ENCODE data around the gene AFM. TPM values are rescaled to one million over a fixed set of nuclear protein-coding genes. Genes with fewer than 3 reads are reported as not detected.

AFM gene
- total RNA-seq, 4 donors from 2014 or later: 0.29 to 0.55 TPM; not detected in 2

DNA sequence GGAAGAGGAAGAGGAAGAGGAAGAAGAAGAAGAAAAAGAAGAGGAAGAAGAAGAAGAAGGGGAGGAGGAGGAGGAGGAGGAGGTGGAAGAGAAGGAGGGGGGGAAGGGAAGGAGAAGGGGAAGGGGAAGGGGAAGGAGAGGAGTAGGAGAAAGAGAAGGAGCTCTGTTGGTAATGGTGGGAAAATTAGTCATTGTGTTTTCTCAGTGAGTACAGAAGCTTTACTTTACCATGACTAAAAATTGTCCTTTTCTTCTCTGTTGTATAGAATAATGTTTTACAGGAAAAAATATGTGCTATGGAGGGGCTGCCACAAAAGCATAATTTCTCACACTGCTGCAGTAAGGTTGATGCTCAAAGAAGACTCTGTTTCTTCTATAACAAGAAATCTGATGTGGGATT is 4.1 kb downstream of the AFM start:
- Histone ChIP-seq H3K27me3 (no peaks in the 10 kb centered on the region), H3K4me1 (no peaks in the 10 kb centered on the region), H3K9me3 (no peaks in the 10 kb centered on the region), H3K4me3 (no peak overlapping the region), H3K27ac (no peak overlapping the region), H3K36me3 (no peaks in the 10 kb centered on the region)
- TF ChIP-seq CTCF (IDR thresholded peaks at IDR 0.05 in 4 of 5, conservative IDR thresholded peaks at IDR 0.05 in 1 of 5) (no peak), POLR2A (IDR thresholded peaks at IDR 0.05) (no peak)
- intact Hi-C loops (cut with DNase I; ENCODE audit: low total_unique reads) (no loop called here), in situ Hi-C loops (cut with MboI; ENCODE audit: low sequenced_read_pairs in 4 of 4) (no loop called here)
- ATAC-seq (no peak), DNase-seq (no peak)

- Histone ChIP-seq H3K27me3 (no peaks in the 10 kb centered on the region), H3K27ac (no peak overlapping the region), H3K9me3 (no peaks in the 10 kb centered on the region), H3K4me1 (no peaks in the 10 kb centered on the region), H3K36me3 (no peaks in the 10 kb centered on the region), H3K4me3 (no peak overlapping the region)
- ATAC-seq (no peak), DNase-seq (no peak)
- in situ Hi-C loops (cut with MboI; ENCODE audit: low sequenced_read_pairs in 4 of 4) (no loop called here), intact Hi-C loops (cut with DNase I; ENCODE audit: low total_unique reads) (no loop called here)
- TF ChIP-seq POLR2A (IDR thresholded peaks at IDR 0.05) (no peak), CTCF (IDR thresholded peaks at IDR 0.05 in 4 of 5, conservative IDR thresholded peaks at IDR 0.05 in 1 of 5) (no peak)
Measured at GRCh38 chr4:73486497-73486896, 5.0 kb downstream of the AFM start.

DNA sequence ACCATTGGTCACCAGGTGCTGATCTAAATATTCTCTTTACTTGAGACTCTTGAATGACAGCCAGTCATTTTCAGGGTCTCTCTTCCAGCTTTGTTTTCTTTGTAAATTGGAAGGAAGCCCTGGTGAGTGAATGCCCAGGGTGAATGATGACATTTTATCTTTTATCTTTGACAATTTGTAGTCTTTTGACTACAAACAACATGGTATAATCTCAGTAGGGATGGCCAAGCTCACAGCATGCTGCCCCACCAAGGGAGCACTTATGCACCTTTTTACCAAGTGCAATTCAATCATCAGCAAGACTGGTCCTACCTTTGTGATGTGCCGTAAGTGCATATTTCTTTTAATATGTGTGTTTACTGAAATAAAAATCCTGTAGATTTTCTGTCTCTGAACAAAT is 5.7 kb downstream of the AFM start:
- no peak for TF ChIP-seq POLR2A (IDR thresholded peaks at IDR 0.05)
- in situ Hi-C loops (cut with MboI; ENCODE audit: low sequenced_read_pairs in 4 of 4) (no loop called here), intact Hi-C loops (cut with DNase I; ENCODE audit: low total_unique reads) (no loop called here)
- H3K36me3 ChIP-seq: no peaks in the 10 kb centered on the region
- H3K4me1 ChIP-seq: no peaks in the 10 kb centered on the region
- H3K27ac ChIP-seq: no peak overlapping the region
- no peak for DNase-seq
- no peaks in the 10 kb centered on the region for H3K27me3 ChIP-seq
- no peaks in the 10 kb centered on the region for H3K9me3 ChIP-seq
- ATAC-seq: no peak
- no peak overlapping the region for H3K4me3 ChIP-seq

DNA sequence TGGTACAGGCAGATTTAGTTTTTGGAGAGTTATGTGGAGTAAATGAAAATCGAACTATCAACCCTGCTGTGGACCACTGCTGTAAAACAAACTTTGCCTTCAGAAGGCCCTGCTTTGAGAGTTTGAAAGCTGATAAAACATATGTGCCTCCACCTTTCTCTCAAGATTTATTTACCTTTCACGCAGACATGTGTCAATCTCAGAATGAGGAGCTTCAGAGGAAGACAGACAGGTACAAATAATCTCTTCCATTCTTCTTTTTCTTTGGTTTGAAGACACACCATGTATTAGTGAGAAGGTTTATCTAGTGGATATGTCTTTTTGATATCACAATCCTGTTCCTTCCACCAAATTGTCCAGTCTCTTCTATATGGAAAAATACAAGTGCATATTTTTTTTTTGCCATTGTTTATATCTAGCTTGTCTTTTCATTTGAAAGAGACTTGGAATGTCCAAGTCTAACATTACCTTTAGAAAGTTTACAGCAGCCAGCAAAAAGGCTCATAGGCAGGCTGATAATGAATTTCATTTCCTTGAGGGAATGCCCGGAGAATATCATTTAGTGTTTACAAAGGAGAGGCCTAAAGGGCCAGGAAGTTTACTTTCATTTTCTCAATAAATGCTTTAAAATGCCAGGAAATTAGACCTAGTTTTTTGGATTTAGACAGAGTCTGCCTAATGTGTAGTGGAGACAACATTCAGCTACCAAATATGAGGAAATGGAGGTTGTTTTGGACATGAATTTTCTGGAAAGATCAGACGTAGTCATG is 18.6 kb downstream of the AFM start:
- DNase-seq: no peak
- Histone ChIP-seq H3K4me1 (no peaks in the 10 kb centered on the region), H3K27ac (no peak overlapping the region), H3K36me3 (no peaks in the 10 kb centered on the region), H3K27me3 (no peaks in the 10 kb centered on the region), H3K9me3 (no peaks in the 10 kb centered on the region), H3K4me3 (peak overlapping the region in 1 of 4 donors; percentile 31)
- TF ChIP-seq CTCF (IDR thresholded peaks at IDR 0.05 in 4 of 5, conservative IDR thresholded peaks at IDR 0.05 in 1 of 5): no peak
- TF ChIP-seq POLR2A (IDR thresholded peaks at IDR 0.05): no peak
- no peak for ATAC-seq
- in situ Hi-C loops (cut with MboI; ENCODE audit: low sequenced_read_pairs in 4 of 4) (no loop called here), intact Hi-C loops (cut with DNase I; ENCODE audit: low total_unique reads) (no loop called here)

DNA sequence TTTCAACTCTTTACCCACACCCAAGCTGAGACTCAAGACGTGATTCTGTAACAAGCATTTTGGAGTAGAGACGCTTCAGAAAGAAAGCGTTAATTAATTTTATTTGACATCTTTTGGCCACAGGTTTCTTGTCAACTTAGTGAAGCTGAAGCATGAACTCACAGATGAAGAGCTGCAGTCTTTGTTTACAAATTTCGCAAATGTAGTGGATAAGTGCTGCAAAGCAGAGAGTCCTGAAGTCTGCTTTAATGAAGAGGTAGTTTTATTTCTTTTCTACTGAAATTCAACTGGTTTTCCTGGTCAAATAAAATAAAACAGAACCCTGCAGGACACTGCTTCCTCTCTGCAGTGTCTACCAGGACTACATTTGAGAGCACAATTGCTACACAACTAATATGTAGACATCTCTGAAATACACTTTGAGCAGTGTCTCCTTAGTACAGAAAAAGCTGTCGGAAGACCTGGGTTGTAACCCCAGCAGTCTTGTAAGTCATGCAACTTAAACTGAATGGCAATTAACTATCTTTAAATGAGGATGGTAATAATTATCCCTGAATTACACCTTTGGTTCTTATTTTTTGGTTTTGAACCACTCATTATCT is 20.2 kb downstream of the AFM start:
- Histone ChIP-seq H3K4me1 (no peaks in the 10 kb centered on the region), H3K27ac (no peak overlapping the region), H3K36me3 (no peaks in the 10 kb centered on the region), H3K4me3 (no peak overlapping the region), H3K9me3 (no peaks in the 10 kb centered on the region), H3K27me3 (no peaks in the 10 kb centered on the region)
- no peak for ATAC-seq
- intact Hi-C loops (cut with DNase I; ENCODE audit: low total_unique reads): no loop called here
- DNase-seq: no peak
- in situ Hi-C loops (cut with MboI; ENCODE audit: low sequenced_read_pairs in 4 of 4): no loop called here
- TF ChIP-seq CTCF (IDR thresholded peaks at IDR 0.05 in 4 of 5, conservative IDR thresholded peaks at IDR 0.05 in 1 of 5): no peak
- no peak for TF ChIP-seq POLR2A (IDR thresholded peaks at IDR 0.05)
